Heart left ventricle (tissue), 16 donors: ENCODE measurements around the gene ZIK1. TPM values are rescaled to one million over a fixed set of nuclear protein-coding genes. Genes with fewer than 3 reads are reported as not detected.

ENCODE experiments used
- ATAC-seq, 4 donors: fragments of 200-7000 bp; cut with Tn5 transposase; one replicate each; pipeline ENCODE4 v1.9.1; 2020 to 2022; ENCODE audit warnings: moderate library complexity in 4 of 4, mild to moderate bottlenecking in 3 of 4, moderate number of reproducible peaks in 1 of 4
- DNase-seq, 5 donors: peaks; one replicate each; pipeline ENCODE4 v3.0.0-alpha.2; 2020
- H3K27ac ChIP-seq, 12 donors: fragments of 200-600 bp; sonication (generic) in 4 of 12; one replicate each; pipeline versions ENCODE4 v1.5.0 to v1.8.0; 2016 to 2022; ENCODE audit warnings: mild to moderate bottlenecking in 2 of 12
- H3K27me3 ChIP-seq, 9 donors: fragments of 200-600 bp; sonication (generic) in 2 of 9; one replicate each; pipeline versions ENCODE4 v1.5.1 to v1.8.0; 2016 to 2022; ENCODE audit warnings: mild to moderate bottlenecking in 3 of 9
- H3K36me3 ChIP-seq, 9 donors: fragments of 200-600 bp; sonication (generic) in 2 of 9; one replicate each; pipeline versions ENCODE4 v1.5.0 to v1.8.0; 2018 to 2022; ENCODE audit warnings: mild to moderate bottlenecking in 2 of 9
- H3K4me1 ChIP-seq, 12 donors: fragments of 200-600 bp; sonication (generic) in 4 of 12; one replicate each; pipeline versions ENCODE4 v1.5.0 to v1.8.0; 2016 to 2022; ENCODE audit warnings: mild to moderate bottlenecking in 3 of 12
- H3K4me3 ChIP-seq, 12 donors: fragments of 200-600 bp; sonication (generic) in 4 of 12; one replicate each; pipeline versions ENCODE4 v1.5.0 to v1.8.0; 2017 to 2022; ENCODE audit warnings: mild to moderate bottlenecking in 9 of 12, moderate library complexity in 4 of 12
- H3K9me3 ChIP-seq, 12 donors: fragments of 200-600 bp; sonication (generic) in 4 of 12; one replicate each; pipeline versions ENCODE4 v1.5.0 to v1.8.0; 2016 to 2022; ENCODE audit warnings: mild to moderate bottlenecking in 1 of 12
- CTCF ChIP-seq, 12 donors: fragments of 200-600 bp; sonication (generic) in 4 of 12; IDR thresholded peaks; one replicate each; pipeline versions ENCODE4 v1.5.0 to v1.8.0; 2018 to 2022; ENCODE audit warnings: antibody characterized with exemption in 12 of 12, mild to moderate bottlenecking in 5 of 12
- POLR2A ChIP-seq, 2 donors: fragments of 450-650 bp; IDR thresholded peaks; one replicate each; pipeline ENCODE4 v1.6.1; 2017; ENCODE audit warnings: antibody characterized with exemption in 2 of 2, mild to moderate bottlenecking in 2 of 2, moderate library complexity in 2 of 2
- WGBS, 4 donors: extraction: QIAGEN DNeasy Blood & Tissue Kit in 2 of 4; methylation state at CpG; one replicate each; pipeline versions ENCODE4 v1.1.5 to v1.1.7; 2013 to 2018; 5-methylcytosine and 5-hydroxymethylcytosine counted together
- intact Hi-C, 10 donors: fragments of 100-400 bp; cut with DNase I; formaldehyde crosslinking; loops; one replicate each; pipeline versions ENCODE4 v1.11.1 to v1.14.2; 2022
- long read RNA-seq, 3 donors: library from polyadenylated mRNA; unstranded; transcript quantifications; one replicate each; pipeline ENCODE4 v2.0.0, GENCODE V29; 2020 to 2021
- polyA plus RNA-seq, 2 donors: library from polyadenylated mRNA; stranded (reverse); fragments of 200-250 nt; gene quantifications; one replicate each; pipeline ENCODE4 v1.2.3, GENCODE V29; 2013
- total RNA-seq, 9 donors: library from RNA; depleted of rRNA in 2 of 9; stranded (reverse); fragments of >200 nt in 2 of 9; fragmentation: NEBNext Ultra II Directional in 3 of 9; extraction: Animal tissue kit (Norgen Biotek cat#: 25700) in 3 of 9; gene quantifications; one replicate each; pipeline versions ENCODE4 v1.1.0 to v1.2.4, GENCODE V29; 2016 to 2023
- donor health status: ischemic (EF 13 %, LVEDD 7.1; RV severe dilation, severe dysfunction).
- donor health status: healthy with polysubstance abuse.
- donor health status: DM: no; HTN: yes; CAD: no.
- donor health status: DM: no; HTN: no; CAD: no.
- donor health status: ischemic (EF 25% LVEDD 6.9; RV normal size, moderate dysfunction).
- donor health status: ischemic (EF 25% LVEDD 5.7; RV mildly dilated, moderate dysfunction).
- donor health status: healthy.
- donor health status: DM: yes; HTN: yes; CAD: no.
- donor health status: ischemic (EF 35%, LVEDD 5.7; RV mildly dilated, moderate dysfunction).
- donor health status: nonischemic (EF 11% LVEDD 7.7; RV severe dilation, severe dysfunction).
- donor health status: DM: yes; HTN: yes; CAD: no.
- donor health status: PGD.
- donor health status: ischemic (EF 29% LVEDD 5.4; RV normal size, mild dysfunction).
- donor health status: nonischemic (EF 23%, LVEDD 6.1; RV moderate dilation, normal function).

Gene ZIK1
- total RNA-seq (1 to 10 TPM; 2.7 to 5.6 (median 4.4) TPM), polyA plus RNA-seq (1 to 10 TPM; 1.1 to 8.0 TPM)
- long read RNA-seq, donor 1, full-length matches to known transcripts, result 2 of 5 reads
- long read RNA-seq, donor 1, partial matches to known transcripts, result 0 of 5 reads
- long read RNA-seq, donor 1, other reads (novel, unspliced or antisense), result 3 of 5 reads
- long read RNA-seq, donor 2, full-length matches to known transcripts, result 5 of 13 reads
- long read RNA-seq, donor 2, partial matches to known transcripts, result 0 of 13 reads
- long read RNA-seq, donor 2, other reads (novel, unspliced or antisense), result 8 of 13 reads
- long read RNA-seq, donor 3, full-length matches to known transcripts, result 5 of 7 reads
- long read RNA-seq, donor 3, partial matches to known transcripts, result 0 of 7 reads
- long read RNA-seq, donor 3, other reads (novel, unspliced or antisense), result 2 of 7 reads

GRCh38 chr19:57583521-57584416, at the start of gene ZIK1:
TSS of gene ZIK1 (plus strand) at chr19:57584145. CDS start at chr19:57584357, 212 bp downstream.
- ATAC-seq, result peak; percentile 94 to 97 (median 96)
- WGBS, 4 donors, result 0 to 2% (median 1%) methylated on average over 17 to 76 of the region's 76 CpGs
- no peaks in the 10 kb centered on the region for H3K27me3 ChIP-seq
- peaks cover 0 to 29% (median 18%) of the 10 kb centered on the region in 12 donors for H3K4me1 ChIP-seq
- H3K36me3 ChIP-seq, result peaks cover 0 to 34% (median 3%) of the 10 kb centered on the region in 9 donors
- TF ChIP-seq CTCF (IDR thresholded peaks at IDR 0.05), result peak in 4 of 12 donors; percentile 23 to 44 (median 36)
- TF ChIP-seq POLR2A (IDR thresholded peaks at IDR 0.05), result peak in 1 of 2 donors; percentile 56
- peak; percentile 93 to 96 (median 95) for DNase-seq
- H3K9me3 ChIP-seq, result peaks cover 0 to 56% (median 26%) of the 10 kb centered on the region in 12 donors
- H3K4me3 ChIP-seq, result peak within 1 kb of the TSS; percentile 32 to 90 (median 80)
- intact Hi-C loops, result loop anchor here in 3 of 10 donors (2.0 to 10.0 kb wide), 2 partner anchors 15 to 421 kb away; partner anchors contain the start of genes ZNF530 (in 2 of the 3) and ZNF606 (in 1 of the 3)
- H3K27ac ChIP-seq, result peak within 1 kb of the TSS in 11 of 12 donors; percentile 41 to 84 (median 70)

DNA sequence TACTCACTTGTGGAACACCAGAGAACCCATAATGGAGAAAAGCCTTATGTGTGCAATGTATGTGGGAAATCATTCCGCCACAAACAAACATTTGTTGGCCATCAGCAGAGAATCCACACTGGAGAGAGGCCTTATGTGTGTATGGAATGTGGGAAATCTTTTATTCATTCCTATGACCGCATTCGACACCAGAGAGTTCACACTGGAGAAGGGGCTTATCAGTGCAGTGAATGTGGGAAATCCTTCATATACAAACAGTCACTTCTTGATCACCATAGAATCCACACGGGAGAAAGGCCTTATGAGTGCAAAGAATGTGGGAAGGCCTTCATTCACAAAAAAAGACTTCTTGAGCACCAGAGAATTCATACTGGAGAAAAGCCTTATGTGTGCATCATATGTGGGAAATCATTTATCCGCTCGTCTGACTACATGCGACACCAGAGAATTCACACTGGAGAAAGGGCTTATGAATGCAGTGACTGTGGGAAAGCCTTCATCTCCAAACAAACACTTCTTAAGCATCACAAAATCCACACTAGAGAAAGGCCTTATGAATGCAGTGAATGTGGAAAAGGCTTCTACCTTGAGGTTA, 45.9 kb upstream of the ZIK1 start:
- no peak overlapping the region for H3K4me3 ChIP-seq
- H3K36me3 ChIP-seq, result peaks cover 12 to 100% (median 72%) of the 10 kb centered on the region in 9 donors
- peaks cover 0 to 100% (median 93%) of the 10 kb centered on the region in 12 donors for H3K9me3 ChIP-seq
- H3K27ac ChIP-seq, result no peak overlapping the region
- H3K4me1 ChIP-seq, result no peaks in the 10 kb centered on the region
- no peak for ATAC-seq
- no peak for DNase-seq
- intact Hi-C loops, result no loop called here
- TF ChIP-seq CTCF (IDR thresholded peaks at IDR 0.05), result no peak
- TF ChIP-seq POLR2A (IDR thresholded peaks at IDR 0.05), result no peak
- no peaks in the 10 kb centered on the region for H3K27me3 ChIP-seq
- 96 to 99% (median 98%) methylated on average over 7 of the region's 7 CpGs for WGBS, 4 donors

- peaks cover 0 to 100% (median 85%) of the 10 kb centered on the region in 12 donors for H3K9me3 ChIP-seq
- no peak for TF ChIP-seq CTCF (IDR thresholded peaks at IDR 0.05)
- no peak for TF ChIP-seq POLR2A (IDR thresholded peaks at IDR 0.05)
- WGBS, 4 donors, result 94 to 100% (median 100%) methylated on average over 1 of the region's 1 CpG
- no peak for DNase-seq
- H3K4me3 ChIP-seq, result no peak overlapping the region
- H3K36me3 ChIP-seq, result peaks cover 10 to 100% (median 91%) of the 10 kb centered on the region in 9 donors
- H3K27me3 ChIP-seq, result no peaks in the 10 kb centered on the region
- no peak overlapping the region for H3K27ac ChIP-seq
- intact Hi-C loops, result no loop called here
- no peaks in the 10 kb centered on the region for H3K4me1 ChIP-seq
- ATAC-seq, result no peak
These were observed 37.4 kb upstream of the ZIK1 start for GRCh38 chr19:57546513-57546912.
